Breast epithelium (tissue), 3 donors: ENCODE data around the gene LZTS3.

ENCODE experiments used
- POLR2AphosphoS5 ChIP-seq, 3 donors: sonication (generic); formaldehyde crosslinking; IDR thresholded peaks; one replicate each; pipeline ENCODE4 v1.6.1; 2017; ENCODE audit warnings: antibody characterized with exemption in 3 of 3
- TF ChIP-seq, protein P1 (sequence below), 3 donors: fragments of 450-650 bp; IDR thresholded peaks; one replicate each; pipeline ENCODE4 v1.5.1; 2016 to 2017; ENCODE audit warnings: antibody characterized with exemption in 3 of 3, mild to moderate bottlenecking in 3 of 3, moderate library complexity in 3 of 3

DNA sequence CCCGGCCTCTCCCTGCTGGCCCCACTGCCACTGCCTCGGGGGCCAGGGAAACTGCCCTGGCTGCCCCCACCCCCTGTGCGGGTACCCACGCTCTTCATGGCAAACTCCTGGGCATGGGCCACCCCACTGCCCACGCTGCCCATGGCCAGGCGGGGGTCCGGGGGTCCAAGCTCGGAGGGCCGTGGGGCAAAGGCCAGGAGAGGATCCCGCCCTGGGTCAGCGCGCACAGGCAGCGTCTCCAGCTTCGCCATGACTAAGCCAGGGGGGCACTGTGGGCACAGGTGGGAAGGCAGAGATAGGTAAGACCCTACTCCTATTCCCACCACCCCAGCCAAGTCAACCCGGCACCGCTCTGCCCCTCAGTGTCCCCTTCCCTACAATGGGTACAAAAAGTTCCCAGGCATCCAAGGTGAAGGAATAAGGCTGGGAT is 6.4 kb downstream of the LZTS3 start:
- TF ChIP-seq, protein P1, sequence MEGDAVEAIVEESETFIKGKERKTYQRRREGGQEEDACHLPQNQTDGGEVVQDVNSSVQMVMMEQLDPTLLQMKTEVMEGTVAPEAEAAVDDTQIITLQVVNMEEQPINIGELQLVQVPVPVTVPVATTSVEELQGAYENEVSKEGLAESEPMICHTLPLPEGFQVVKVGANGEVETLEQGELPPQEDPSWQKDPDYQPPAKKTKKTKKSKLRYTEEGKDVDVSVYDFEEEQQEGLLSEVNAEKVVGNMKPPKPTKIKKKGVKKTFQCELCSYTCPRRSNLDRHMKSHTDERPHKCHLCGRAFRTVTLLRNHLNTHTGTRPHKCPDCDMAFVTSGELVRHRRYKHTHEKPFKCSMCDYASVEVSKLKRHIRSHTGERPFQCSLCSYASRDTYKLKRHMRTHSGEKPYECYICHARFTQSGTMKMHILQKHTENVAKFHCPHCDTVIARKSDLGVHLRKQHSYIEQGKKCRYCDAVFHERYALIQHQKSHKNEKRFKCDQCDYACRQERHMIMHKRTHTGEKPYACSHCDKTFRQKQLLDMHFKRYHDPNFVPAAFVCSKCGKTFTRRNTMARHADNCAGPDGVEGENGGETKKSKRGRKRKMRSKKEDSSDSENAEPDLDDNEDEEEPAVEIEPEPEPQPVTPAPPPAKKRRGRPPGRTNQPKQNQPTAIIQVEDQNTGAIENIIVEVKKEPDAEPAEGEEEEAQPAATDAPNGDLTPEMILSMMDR (IDR thresholded peaks at IDR 0.05), result no peak
- TF ChIP-seq POLR2AphosphoS5 (IDR thresholded peaks at IDR 0.05), result no peak
